ENCODE data around the gene TBC1D22A.

GRCh38 chr22:46971099-46971763 is 208.8 kb downstream of the TBC1D22A start:
- TF ChIP-seq CTCF (IDR thresholded peaks at IDR 0.05 in 4 of 5, conservative IDR thresholded peaks at IDR 0.05 in 1 of 5), result no peak
- no peak for TF ChIP-seq POLR2A (IDR thresholded peaks at IDR 0.05)

All from gastrocnemius medialis (tissue), 4 donors.